HepG2 (cell line): Measurements from ENCODE around the gene TXN. TPM values are rescaled to one million over a fixed set of nuclear protein-coding genes. Genes with fewer than 3 reads are reported as not detected.
"Not testable (repeated sequence)": the region's sequence is repeated elsewhere in the genome, so short reads cannot be mapped to it uniquely, and the experiment has no call there.

Experiments
- HNF4A ChIP-seq: sonication (generic); formaldehyde crosslinking; IDR thresholded peaks from 2 replicates; pipeline ENCODE4 v1.4.0; 2020; ENCODE audit warnings: missing genetic modification reagents
- ISL2 ChIP-seq: sonication (generic); formaldehyde crosslinking; IDR thresholded peaks from 2 replicates; pipeline ENCODE4 v1.5.0; 2020; ENCODE audit warnings: missing genetic modification reagents
- LCORL ChIP-seq, 2 experiments: fragments of 450-650 bp in 1 of 2; sonication (generic) in 1 of 2; formaldehyde crosslinking in 1 of 2; IDR thresholded peaks; 2 replicates each; pipeline versions ENCODE4 v1.5.0 to v1.6.1; 2017 to 2020; ENCODE audit warnings: antibody characterized with exemption in 1 of 2, missing genetic modification reagents in 1 of 2
- MEIS2 ChIP-seq: sonication (generic); formaldehyde crosslinking; IDR thresholded peaks from 2 replicates; pipeline ENCODE4 v1.9.0; 2021; ENCODE audit warnings: mild to moderate bottlenecking, missing genetic modification reagents
- MIER3 ChIP-seq: IDR thresholded peaks from 2 replicates; pipeline ENCODE4 v1.6.1; 2016; ENCODE audit warnings: missing compliant biosample characterization, borderline replicate concordance
- NR2F1 ChIP-seq, 2 experiments: fragments of 450-650 bp in 1 of 2; formaldehyde crosslinking in 1 of 2; IDR thresholded peaks; 2 replicates each; pipeline versions ENCODE4 v1.5.0 to v1.6.1; 2016 to 2020; ENCODE audit warnings: mild to moderate bottlenecking in 1 of 2, missing compliant biosample characterization in 1 of 2, missing genetic modification reagents in 1 of 2, moderate library complexity in 1 of 2
- SALL1 ChIP-seq: sonication (generic); formaldehyde crosslinking; IDR thresholded peaks from 2 replicates; pipeline ENCODE4 v1.8.0; 2022; ENCODE audit warnings: mild to moderate bottlenecking, missing genetic modification reagents
- SAP130 ChIP-seq: IDR thresholded peaks from 2 replicates; pipeline ENCODE4 v1.6.1; 2016; ENCODE audit warnings: low read depth
- SOX13 ChIP-seq, 3 experiments: fragments of 450-650 bp in 1 of 3; sonication (generic) in 1 of 3; formaldehyde crosslinking in 1 of 3; IDR thresholded peaks in 2 of 3; conservative IDR thresholded peaks in 1 of 3; 2 replicates each; pipeline versions ENCODE4 v1.5.0 to v1.6.1; 2016 to 2020; ENCODE audit warnings: antibody characterized with exemption in 1 of 3, mild to moderate bottlenecking in 1 of 3, missing compliant biosample characterization in 1 of 3, missing genetic modification reagents in 1 of 3, moderate library complexity in 1 of 3
- TBX2 ChIP-seq: sonication (generic); formaldehyde crosslinking; IDR thresholded peaks from 2 replicates; pipeline ENCODE4 v1.5.0; 2020; ENCODE audit warnings: missing genetic modification reagents, mild to moderate bottlenecking, borderline replicate concordance
- TBX3 ChIP-seq: fragments of 450-650 bp; IDR thresholded peaks from 2 replicates; pipeline ENCODE4 v1.6.1; 2017; ENCODE audit warnings: antibody characterized with exemption, mild to moderate bottlenecking, inconsistent platforms, borderline replicate concordance
- ZNF121 ChIP-seq: sonication (generic); formaldehyde crosslinking; IDR thresholded peaks from 2 replicates; pipeline ENCODE4 v1.5.0; 2020; ENCODE audit warnings: mild to moderate bottlenecking, missing genetic modification reagents
- polyA plus RNA-seq, 8 experiments: library from polyadenylated mRNA; depleted of rRNA in 3 of 8; stranded (reverse) in 7 of 8; unstranded in 1 of 8; fragments of >200 nt; fragmentation: Illumina TruSeq in 4 of 8; extraction: Trizol in 4 of 8; gene quantifications; 2 replicates each; pipeline versions ENCODE4 v1.2.1 to v1.2.3, GENCODE V29; 2011 to 2016; ENCODE audit warnings: low read depth in 4 of 8, missing spikeins in 1 of 8, mixed read lengths in 1 of 8; ENCODE audit not compliant: insufficient read depth in 1 of 8
- total RNA-seq, 5 experiments: library from RNA; depleted of rRNA; stranded (reverse); fragments of >200 nt; fragmentation: Illumina TruSeq; extraction: Trizol; gene quantifications; 2 replicates each; pipeline ENCODE4 v1.2.3, GENCODE V29; 2016; ENCODE audit warnings: low read depth in 1 of 5
- TF ChIP-seq, protein P1 (sequence below): sonication (generic); formaldehyde crosslinking; IDR thresholded peaks from 2 replicates; pipeline ENCODE4 v1.4.0; 2020; ENCODE audit warnings: missing genetic modification reagents
- TF ChIP-seq, protein P2 (sequence below): IDR thresholded peaks from 2 replicates; pipeline ENCODE4 v1.6.1; 2016; ENCODE audit warnings: mild to moderate bottlenecking
- TF ChIP-seq, protein P3 (sequence below): sonication (generic); formaldehyde crosslinking; IDR thresholded peaks from 2 replicates; pipeline ENCODE4 v1.5.1; 2020; ENCODE audit warnings: mild to moderate bottlenecking, missing genetic modification reagents, moderate library complexity
- TF ChIP-seq, protein P4 (sequence below): sonication (generic); formaldehyde crosslinking; IDR thresholded peaks from 2 replicates; pipeline ENCODE4 v1.5.1; 2020; ENCODE audit warnings: mild to moderate bottlenecking, missing genetic modification reagents
- TF ChIP-seq, protein P5 (sequence below): IDR thresholded peaks from 2 replicates; pipeline ENCODE4 v1.6.1; 2016; ENCODE audit warnings: low read depth, borderline replicate concordance
- TF ChIP-seq, protein P6 (sequence below), 2 experiments: fragments of 450-650 bp in 1 of 2; sonication (generic) in 1 of 2; formaldehyde crosslinking; IDR thresholded peaks; 2 replicates each; pipeline versions ENCODE4 v1.5.0 to v1.8.0; 2020 to 2022; ENCODE audit warnings: mild to moderate bottlenecking in 1 of 2, missing genetic modification reagents in 1 of 2

TXN gene
- total and polyA plus RNA-seq, 2 of the 13 experiments (the other 11 are each of a cell fraction or from before 2014, with no cell fraction given), result 364 to 470 TPM

DNA sequence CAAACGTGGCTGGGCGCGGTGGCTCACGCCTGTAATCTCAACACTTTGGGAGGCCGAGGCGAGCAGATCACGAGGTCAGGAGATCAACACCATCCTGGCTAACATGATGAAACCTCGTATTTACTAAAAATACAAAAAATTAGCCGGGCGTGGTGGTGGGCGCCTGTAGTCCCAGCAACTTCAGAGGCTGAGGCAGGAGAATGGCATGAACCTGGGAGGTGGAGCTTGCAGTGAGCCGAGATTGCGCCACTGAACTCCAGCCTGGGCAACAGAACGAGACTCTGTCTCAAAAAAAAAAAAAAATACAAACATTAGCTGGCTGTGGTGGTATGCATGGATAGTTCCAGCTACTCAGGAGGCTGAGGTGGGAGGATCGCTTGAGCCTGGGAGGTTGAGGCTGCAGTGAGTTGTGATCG lies 60.2 kb downstream of the TXN start (continued):
- peak; percentile 26; the same call in 1 of the 2 replicates for TF ChIP-seq MEIS2 (CRISPR knock-in tag)
- not testable (repeated sequence) for TF ChIP-seq SOX13 (IDR thresholded peaks at IDR 0.05)
- peak in 1 of 2 experiments; percentile 79; a peak in 2 of 4 replicates for TF ChIP-seq SOX13 (CRISPR knock-in tag; conservative IDR thresholded peaks at IDR 0.05 in 1 of 2, IDR thresholded peaks at IDR 0.05 in 1 of 2)
- TF ChIP-seq, protein P1, sequence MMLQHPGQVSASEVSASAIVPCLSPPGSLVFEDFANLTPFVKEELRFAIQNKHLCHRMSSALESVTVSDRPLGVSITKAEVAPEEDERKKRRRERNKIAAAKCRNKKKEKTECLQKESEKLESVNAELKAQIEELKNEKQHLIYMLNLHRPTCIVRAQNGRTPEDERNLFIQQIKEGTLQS (CRISPR knock-in tag), result 0 out of 2 replicates have a peak, but pooled peaks have one; percentile 32
- TF ChIP-seq, protein P2, sequence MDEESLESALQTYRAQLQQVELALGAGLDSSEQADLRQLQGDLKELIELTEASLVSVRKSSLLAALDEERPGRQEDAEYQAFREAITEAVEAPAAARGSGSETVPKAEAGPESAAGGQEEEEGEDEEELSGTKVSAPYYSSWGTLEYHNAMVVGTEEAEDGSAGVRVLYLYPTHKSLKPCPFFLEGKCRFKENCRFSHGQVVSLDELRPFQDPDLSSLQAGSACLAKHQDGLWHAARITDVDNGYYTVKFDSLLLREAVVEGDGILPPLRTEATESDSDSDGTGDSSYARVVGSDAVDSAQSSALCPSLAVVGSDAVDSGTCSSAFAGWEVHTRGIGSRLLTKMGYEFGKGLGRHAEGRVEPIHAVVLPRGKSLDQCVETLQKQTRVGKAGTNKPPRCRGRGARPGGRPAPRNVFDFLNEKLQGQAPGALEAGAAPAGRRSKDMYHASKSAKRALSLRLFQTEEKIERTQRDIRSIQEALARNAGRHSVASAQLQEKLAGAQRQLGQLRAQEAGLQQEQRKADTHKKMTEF (CRISPR knock-in tag), result peak; percentile 70
- TF ChIP-seq, protein P3, sequence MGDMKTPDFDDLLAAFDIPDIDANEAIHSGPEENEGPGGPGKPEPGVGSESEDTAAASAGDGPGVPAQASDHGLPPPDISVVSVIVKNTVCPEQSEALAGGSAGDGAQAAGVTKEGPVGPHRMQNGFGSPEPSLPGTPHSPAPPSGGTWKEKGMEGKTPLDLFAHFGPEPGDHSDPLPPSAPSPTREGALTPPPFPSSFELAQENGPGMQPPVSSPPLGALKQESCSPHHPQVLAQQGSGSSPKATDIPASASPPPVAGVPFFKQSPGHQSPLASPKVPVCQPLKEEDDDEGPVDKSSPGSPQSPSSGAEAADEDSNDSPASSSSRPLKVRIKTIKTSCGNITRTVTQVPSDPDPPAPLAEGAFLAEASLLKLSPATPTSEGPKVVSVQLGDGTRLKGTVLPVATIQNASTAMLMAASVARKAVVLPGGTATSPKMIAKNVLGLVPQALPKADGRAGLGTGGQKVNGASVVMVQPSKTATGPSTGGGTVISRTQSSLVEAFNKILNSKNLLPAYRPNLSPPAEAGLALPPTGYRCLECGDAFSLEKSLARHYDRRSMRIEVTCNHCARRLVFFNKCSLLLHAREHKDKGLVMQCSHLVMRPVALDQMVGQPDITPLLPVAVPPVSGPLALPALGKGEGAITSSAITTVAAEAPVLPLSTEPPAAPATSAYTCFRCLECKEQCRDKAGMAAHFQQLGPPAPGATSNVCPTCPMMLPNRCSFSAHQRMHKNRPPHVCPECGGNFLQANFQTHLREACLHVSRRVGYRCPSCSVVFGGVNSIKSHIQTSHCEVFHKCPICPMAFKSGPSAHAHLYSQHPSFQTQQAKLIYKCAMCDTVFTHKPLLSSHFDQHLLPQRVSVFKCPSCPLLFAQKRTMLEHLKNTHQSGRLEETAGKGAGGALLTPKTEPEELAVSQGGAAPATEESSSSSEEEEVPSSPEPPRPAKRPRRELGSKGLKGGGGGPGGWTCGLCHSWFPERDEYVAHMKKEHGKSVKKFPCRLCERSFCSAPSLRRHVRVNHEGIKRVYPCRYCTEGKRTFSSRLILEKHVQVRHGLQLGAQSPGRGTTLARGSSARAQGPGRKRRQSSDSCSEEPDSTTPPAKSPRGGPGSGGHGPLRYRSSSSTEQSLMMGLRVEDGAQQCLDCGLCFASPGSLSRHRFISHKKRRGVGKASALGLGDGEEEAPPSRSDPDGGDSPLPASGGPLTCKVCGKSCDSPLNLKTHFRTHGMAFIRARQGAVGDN (CRISPR knock-in tag), result peak; percentile 70
- TF ChIP-seq, protein P4, sequence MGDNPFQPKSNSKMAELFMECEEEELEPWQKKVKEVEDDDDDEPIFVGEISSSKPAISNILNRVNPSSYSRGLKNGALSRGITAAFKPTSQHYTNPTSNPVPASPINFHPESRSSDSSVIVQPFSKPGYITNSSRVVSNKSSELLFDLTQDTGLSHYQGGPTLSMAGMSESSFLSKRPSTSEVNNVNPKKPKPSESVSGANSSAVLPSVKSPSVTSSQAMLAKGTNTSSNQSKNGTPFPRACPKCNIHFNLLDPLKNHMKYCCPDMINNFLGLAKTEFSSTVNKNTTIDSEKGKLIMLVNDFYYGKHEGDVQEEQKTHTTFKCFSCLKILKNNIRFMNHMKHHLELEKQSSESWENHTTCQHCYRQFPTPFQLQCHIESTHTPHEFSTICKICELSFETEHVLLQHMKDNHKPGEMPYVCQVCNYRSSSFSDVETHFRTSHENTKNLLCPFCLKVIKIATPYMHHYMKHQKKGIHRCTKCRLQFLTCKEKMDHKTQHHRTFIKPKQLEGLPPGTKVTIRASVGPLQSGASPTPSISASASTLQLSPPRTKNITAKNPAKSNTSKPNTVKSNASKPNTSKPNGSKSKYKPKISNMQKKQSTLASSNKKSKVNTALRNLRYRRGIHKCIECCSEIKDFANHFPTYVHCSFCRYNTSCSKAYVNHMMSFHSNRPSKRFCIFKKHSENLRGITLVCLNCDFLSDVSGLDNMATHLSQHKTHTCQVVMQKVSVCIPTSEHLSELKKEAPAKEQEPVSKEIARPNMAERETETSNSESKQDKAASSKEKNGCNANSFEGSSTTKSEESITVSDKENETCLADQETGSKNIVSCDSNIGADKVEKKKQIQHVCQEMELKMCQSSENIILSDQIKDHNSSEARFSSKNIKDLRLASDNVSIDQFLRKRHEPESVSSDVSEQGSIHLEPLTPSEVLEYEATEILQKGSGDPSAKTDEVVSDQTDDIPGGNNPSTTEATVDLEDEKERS (CRISPR knock-in tag), result peak; percentile 79; the same call in 1 of the 2 replicates
- peak; percentile 49; the same call in 1 of the 2 replicates for TF ChIP-seq MIER3 (CRISPR knock-in tag)
- 0 out of 2 replicates have a peak, but pooled peaks have one; percentile 32 for TF ChIP-seq LCORL (IDR thresholded peaks at IDR 0.05)
- peak; percentile 58; the same call in 1 of the 2 replicates for TF ChIP-seq LCORL (CRISPR knock-in tag; IDR thresholded peaks at IDR 0.05)
- TF ChIP-seq HNF4A (CRISPR knock-in tag), result peak; percentile 57
- peak; percentile 97 for TF ChIP-seq ZNF121
- peak; percentile 45; the same call in 1 of the 2 replicates for TF ChIP-seq ISL2 (CRISPR knock-in tag)
- peak; percentile 41 to 75; a peak in 3 of 4 replicates for TF ChIP-seq NR2F1 (CRISPR knock-in tag; IDR thresholded peaks at IDR 0.05)
- peak; percentile 62; the same call in 1 of the 2 replicates for TF ChIP-seq TBX2 (CRISPR knock-in tag)
- peak; percentile 50; the same call in 1 of the 2 replicates for TF ChIP-seq TBX3
- peak; percentile 82 for TF ChIP-seq SALL1 (CRISPR knock-in tag)
- TF ChIP-seq, protein P5, sequence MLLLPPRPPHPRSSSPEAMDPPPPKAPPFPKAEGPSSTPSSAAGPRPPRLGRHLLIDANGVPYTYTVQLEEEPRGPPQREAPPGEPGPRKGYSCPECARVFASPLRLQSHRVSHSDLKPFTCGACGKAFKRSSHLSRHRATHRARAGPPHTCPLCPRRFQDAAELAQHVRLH, result peak; percentile 29; the same call in 1 of the 2 replicates
- TF ChIP-seq SAP130 (CRISPR knock-in tag), result peak; percentile 63
- TF ChIP-seq, protein P6, sequence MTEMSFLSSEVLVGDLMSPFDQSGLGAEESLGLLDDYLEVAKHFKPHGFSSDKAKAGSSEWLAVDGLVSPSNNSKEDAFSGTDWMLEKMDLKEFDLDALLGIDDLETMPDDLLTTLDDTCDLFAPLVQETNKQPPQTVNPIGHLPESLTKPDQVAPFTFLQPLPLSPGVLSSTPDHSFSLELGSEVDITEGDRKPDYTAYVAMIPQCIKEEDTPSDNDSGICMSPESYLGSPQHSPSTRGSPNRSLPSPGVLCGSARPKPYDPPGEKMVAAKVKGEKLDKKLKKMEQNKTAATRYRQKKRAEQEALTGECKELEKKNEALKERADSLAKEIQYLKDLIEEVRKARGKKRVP (CRISPR knock-in tag; IDR thresholded peaks at IDR 0.05), result peak in 1 of 2 experiments; percentile 90; a peak in 2 of 4 replicates
